GM23248 (cell line): ENCODE data around the gene MAP3K4.

Source experiments
- EZH2 ChIP-seq: fragments of 200-600 bp; sonication (generic); IDR thresholded peaks from 2 replicates; pipeline ENCODE4 v1.6.1; 2018; ENCODE audit warnings: antibody characterized with exemption, mild to moderate bottlenecking; ENCODE audit not compliant: insufficient read depth, poor library complexity, severe bottlenecking
- EZH2phosphoT487 ChIP-seq: fragments of 200-600 bp; sonication (generic); IDR thresholded peaks from 2 replicates; pipeline ENCODE4 v1.6.1; 2018; ENCODE audit warnings: antibody characterized with exemption, moderate library complexity, mild to moderate bottlenecking, low read depth; ENCODE audit not compliant: insufficient read depth

GRCh38 chr6:160967351-160967750 lies 24.2 kb upstream of the MAP3K4 start:
- TF ChIP-seq EZH2 (no peak), EZH2phosphoT487 (no peak)
